Posterior vena cava (tissue), 2 donors: ENCODE results near the gene GLTPD2. TPM values are rescaled to one million over a fixed set of nuclear protein-coding genes. Genes with fewer than 3 reads are reported as not detected.
"Not testable (repeated sequence)": the region's sequence is repeated elsewhere in the genome, so short reads cannot be mapped to it uniquely, and the experiment has no call there.

Experiments
- DNase-seq: peaks from one replicate; pipeline ENCODE4 v3.0.0-alpha.2; 2020; ENCODE audit warnings: low spot score
- intact Hi-C, 2 donors: fragments of 100-400 bp; cut with DNase I; formaldehyde crosslinking; loops; one replicate each; pipeline versions ENCODE4 v1.14.1 to v1.14.2; 2022 to 2023
- total RNA-seq, 2 donors: library from RNA; stranded (reverse); fragmentation: NEBNext Ultra II Directional; extraction: Animal tissue kit (Norgen Biotek cat#: 25700); gene quantifications; one replicate each; pipeline ENCODE4 v1.2.1, GENCODE V29; 2021
- donor health status: DM: yes; HTN: yes; CAD: no.
- donor health status: DM: yes; HTN: yes; CAD: no.

GLTPD2 gene
- total RNA-seq, 2 donors from 2014 or later: not detected

- DNase-seq: no peak
- intact Hi-C loops: no loop called here
Observed at GRCh38 chr17:4806456-4806776, 17.7 kb downstream of the GLTPD2 start.

GRCh38 chr17:4806777-4807604, 18.2 kb downstream of the GLTPD2 start, which contains the start of gene PLD2:
PLD2 (plus strand) TSS chr17:4807152; CDS start chr17:4807773, 621 bp downstream.
- intact Hi-C loops: no loop called here
- DNase-seq: peak; percentile 95

GRCh38 chr17:4807605-4808377, 19.0 kb downstream of the GLTPD2 start:
- intact Hi-C loops: no loop called here
- no peak for DNase-seq

- intact Hi-C loops: no loop called here
- DNase-seq: no peak
Observed at GRCh38 chr17:4808378-4808767, 19.6 kb downstream of the GLTPD2 start.

GRCh38 chr17:4810696-4811290, 22.0 kb downstream of the GLTPD2 start:
- intact Hi-C loops: no loop called here
- no peak for DNase-seq

GRCh38 chr17:4811471-4811870, 22.7 kb downstream of the GLTPD2 start:
- intact Hi-C loops: no loop called here

GRCh38 chr17:4812690-4813089, 23.9 kb downstream of the GLTPD2 start:
- intact Hi-C loops: no loop called here
- DNase-seq: no peak

More at GRCh38 chr17:4811471-4811870, 22.7 kb downstream of the GLTPD2 start:
- no peak for DNase-seq

GRCh38 chr17:4815043-4815675, 26.4 kb downstream of the GLTPD2 start:
- intact Hi-C loops: no loop called here
- DNase-seq: no peak

GRCh38 chr17:4816826-4817225, 28.1 kb downstream of the GLTPD2 start:
- intact Hi-C loops: no loop called here
- DNase-seq: no peak

GRCh38 chr17:4818276-4818675, 29.5 kb downstream of the GLTPD2 start:
- DNase-seq: no peak
- intact Hi-C loops: no loop called here

GRCh38 chr17:4822835-4823234, 34.1 kb downstream of the GLTPD2 start:
- no peak for DNase-seq
- intact Hi-C loops: no loop called here

GRCh38 chr17:4823373-4824089, 34.8 kb downstream of the GLTPD2 start:
- intact Hi-C loops: no loop called here
- DNase-seq: no peak

GRCh38 chr17:4827399-4827798, 38.6 kb downstream of the GLTPD2 start:
- intact Hi-C loops: no loop called here
- DNase-seq: no peak

- DNase-seq, intact Hi-C loops: not testable (repeated sequence)
Observed at GRCh38 chr17:4832829-4833177, 44.0 kb downstream of the GLTPD2 start.

- peak; percentile 96 for DNase-seq
- intact Hi-C loops: no loop called here
Observed at GRCh38 chr17:4833178-4833940, 44.6 kb downstream of the GLTPD2 start, which contains the start of gene MINK1. MINK1 (plus strand) TSS chr17:4833340; CDS start chr17:4833584, 244 bp downstream.

- intact Hi-C loops: no loop called here
- DNase-seq: no peak
Observed at GRCh38 chr17:4833941-4834680, 45.3 kb downstream of the GLTPD2 start.

- intact Hi-C loops: no loop called here
- no peak for DNase-seq
Observed at GRCh38 chr17:4834681-4835020, 45.9 kb downstream of the GLTPD2 start.

GRCh38 chr17:4836221-4836620, 47.5 kb downstream of the GLTPD2 start:
- intact Hi-C loops: no loop called here
- no peak for DNase-seq
